SU-DHL-6 (cell line): Measurements from ENCODE around the gene RTN4.

Source experiments
- H2AFZ ChIP-seq: fragments of 200-600 bp; sonication (generic); 2 replicates; pipeline ENCODE4 v1.6.1; 2014; ENCODE audit warnings: low read depth, mild to moderate bottlenecking, moderate library complexity, mixed read lengths, antibody characterized with exemption, low read length; ENCODE audit not compliant: severe bottlenecking
- H3F3A ChIP-seq: fragments of 200-600 bp; shearing (Covaris generic); 2 replicates; pipeline ENCODE4 v1.6.0; 2016; ENCODE audit warnings: antibody characterized with exemption, mild to moderate bottlenecking; ENCODE audit not compliant: insufficient read depth
- H3K27ac ChIP-seq: fragments of 200-600 bp; sonication (generic); 2 replicates; pipeline ENCODE4 v1.5.1; 2016; ENCODE audit warnings: low read depth, mild to moderate bottlenecking, low read length, moderate library complexity, mixed read lengths
- H3K27me3 ChIP-seq: fragments of 200-600 bp; sonication (generic), shearing (Covaris generic); 2 replicates; pipeline ENCODE4 v1.6.0; 2014; ENCODE audit warnings: mild to moderate bottlenecking, low read length
- H3K36me3 ChIP-seq: fragments of 200-600 bp; sonication (generic); 2 replicates; pipeline ENCODE4 v1.6.1; 2014; ENCODE audit warnings: mild to moderate bottlenecking, low read length, mixed read lengths
- H3K4me2 ChIP-seq: fragments of 300-600, 200-600 bp; shearing (Covaris generic), sonication (generic); 2 replicates; pipeline ENCODE4 v1.6.0; 2014; ENCODE audit warnings: low read length, low read depth, mild to moderate bottlenecking; ENCODE audit not compliant: poor library complexity, severe bottlenecking
- H3K4me3 ChIP-seq: fragments of 200-600 bp; sonication (generic); 2 replicates; pipeline ENCODE4 v1.5.1; 2014; ENCODE audit warnings: antibody characterized with exemption, low read length, mild to moderate bottlenecking, mixed read lengths; ENCODE audit not compliant: insufficient read depth, poor library complexity, severe bottlenecking
- H3K79me2 ChIP-seq: fragments of 200-600 bp; sonication (generic); 2 replicates; pipeline ENCODE4 v1.6.1; 2014; ENCODE audit warnings: mild to moderate bottlenecking, low read length, moderate library complexity; ENCODE audit not compliant: insufficient read depth
- H3K9ac ChIP-seq: fragments of 200-600 bp; sonication (generic); 2 replicates; pipeline ENCODE4 v1.7.0; 2014; ENCODE audit warnings: mild to moderate bottlenecking, low read length
- H3K9me2 ChIP-seq: fragments of 200-600 bp; sonication (generic); replicated peaks from 2 replicates; pipeline ENCODE4 v1.6.1; 2014; ENCODE audit warnings: low read length; ENCODE audit not compliant: insufficient read depth
- H3K9me3 ChIP-seq: fragments of 200-600 bp; sonication (generic); 2 replicates; pipeline ENCODE4 v1.6.1; 2014; ENCODE audit warnings: low read length, mixed read lengths; ENCODE audit not compliant: insufficient read depth
- H4K20me1 ChIP-seq: fragments of 200-600 bp; sonication (generic); 2 replicates; pipeline ENCODE4 v1.6.1; 2014; ENCODE audit warnings: low read depth, mild to moderate bottlenecking, antibody characterized with exemption, low read length, moderate library complexity, mixed read lengths
- EZH2phosphoT487 ChIP-seq: fragments of 200-600 bp; sonication (generic), shearing (Covaris generic); conservative IDR thresholded peaks from 2 replicates; pipeline ENCODE4 v1.6.1; 2018; ENCODE audit warnings: mild to moderate bottlenecking, antibody characterized with exemption, low read length, moderate library complexity, mixed read lengths
- TF ChIP-seq, protein P1 (sequence below): fragments of 200-600 bp; sonication (generic); IDR thresholded peaks from one replicate; pipeline ENCODE4 v1.5.1; 2017; ENCODE audit warnings: antibody characterized with exemption, mild to moderate bottlenecking, low read length, moderate library complexity; ENCODE audit not compliant: insufficient read depth, poor library complexity, severe bottlenecking

Gene RTN4

DNA sequence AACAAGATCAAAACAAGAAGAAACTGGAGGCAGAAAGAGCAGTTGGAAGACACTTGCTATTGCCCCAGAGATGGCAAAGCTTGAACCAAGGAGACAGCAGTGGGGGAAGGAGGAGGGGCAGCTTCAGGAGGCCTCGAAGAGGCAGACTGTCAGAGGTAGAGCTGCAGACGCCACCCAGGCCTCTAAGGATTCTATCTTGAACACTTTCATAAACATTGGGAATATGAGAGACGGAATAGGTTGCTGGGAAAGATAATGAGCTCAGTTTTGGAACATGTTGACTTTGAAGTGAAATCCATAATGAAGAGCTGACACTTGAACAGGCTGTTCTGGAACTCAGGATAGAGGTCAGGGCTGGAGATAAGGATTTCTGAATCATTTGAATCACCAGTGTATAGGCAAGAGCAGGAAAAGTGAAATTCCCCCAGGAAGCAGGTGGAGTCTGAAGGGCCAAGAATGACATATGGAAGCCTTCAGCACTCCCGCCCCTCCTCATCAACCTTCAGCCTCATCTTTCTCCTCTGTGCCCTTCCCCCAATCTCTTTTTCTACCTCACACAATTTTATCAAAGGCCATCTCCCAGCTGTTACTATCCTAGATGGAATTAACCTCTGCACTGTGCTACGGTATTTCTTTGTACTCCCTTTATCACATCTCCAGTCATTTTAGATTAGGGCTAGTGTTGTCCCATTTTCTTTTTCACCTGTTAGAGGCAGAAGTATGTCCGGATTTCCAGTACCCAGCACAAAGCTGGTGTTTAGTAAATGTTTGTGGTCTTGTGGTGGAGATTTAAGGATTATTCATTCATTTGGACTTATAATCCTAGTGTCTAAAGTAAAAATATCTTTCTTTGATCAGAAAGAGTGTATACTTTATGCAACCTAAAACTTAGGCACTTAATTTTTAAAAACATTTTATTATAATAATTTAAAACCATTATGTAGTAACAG lies 47.5 kb upstream of the RTN4 start:
- H3K27ac ChIP-seq, result no peak overlapping the region

DNA sequence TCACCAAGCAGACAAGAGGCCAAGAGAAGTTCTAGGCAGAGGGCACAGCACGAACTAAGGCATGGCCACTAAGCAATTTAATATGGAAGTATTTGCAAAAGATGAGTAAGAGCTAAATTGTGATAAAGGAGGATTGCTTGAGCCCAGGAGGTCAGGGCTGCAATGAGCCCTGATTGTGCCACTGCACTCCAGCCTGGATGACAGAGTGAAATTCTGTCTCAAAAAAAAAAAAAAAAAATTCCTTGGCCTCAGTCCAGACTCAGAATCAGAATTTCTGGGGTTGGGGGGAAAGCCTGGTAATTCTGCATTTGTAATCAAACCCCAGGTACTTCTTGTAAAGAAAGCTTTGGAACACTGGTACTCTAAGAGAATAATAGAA lies 46.8 kb upstream of the RTN4 start:
- Histone ChIP-seq H3K36me3 (no peaks in the 10 kb centered on the region), H3K79me2 (no peaks in the 10 kb centered on the region), H2AFZ (no peak overlapping the region), H3F3A (no peaks in the 10 kb centered on the region), H3K4me2 (no peak overlapping the region), H3K9me2 (no peaks in the 10 kb centered on the region), H3K9ac (no peak overlapping the region), H3K9me3 (no peaks in the 10 kb centered on the region), H3K4me3 (no peak overlapping the region), H4K20me1 (no peaks in the 10 kb centered on the region), H3K27ac (no peak overlapping the region), H3K27me3 (no peaks in the 10 kb centered on the region)
- TF ChIP-seq, protein P1, sequence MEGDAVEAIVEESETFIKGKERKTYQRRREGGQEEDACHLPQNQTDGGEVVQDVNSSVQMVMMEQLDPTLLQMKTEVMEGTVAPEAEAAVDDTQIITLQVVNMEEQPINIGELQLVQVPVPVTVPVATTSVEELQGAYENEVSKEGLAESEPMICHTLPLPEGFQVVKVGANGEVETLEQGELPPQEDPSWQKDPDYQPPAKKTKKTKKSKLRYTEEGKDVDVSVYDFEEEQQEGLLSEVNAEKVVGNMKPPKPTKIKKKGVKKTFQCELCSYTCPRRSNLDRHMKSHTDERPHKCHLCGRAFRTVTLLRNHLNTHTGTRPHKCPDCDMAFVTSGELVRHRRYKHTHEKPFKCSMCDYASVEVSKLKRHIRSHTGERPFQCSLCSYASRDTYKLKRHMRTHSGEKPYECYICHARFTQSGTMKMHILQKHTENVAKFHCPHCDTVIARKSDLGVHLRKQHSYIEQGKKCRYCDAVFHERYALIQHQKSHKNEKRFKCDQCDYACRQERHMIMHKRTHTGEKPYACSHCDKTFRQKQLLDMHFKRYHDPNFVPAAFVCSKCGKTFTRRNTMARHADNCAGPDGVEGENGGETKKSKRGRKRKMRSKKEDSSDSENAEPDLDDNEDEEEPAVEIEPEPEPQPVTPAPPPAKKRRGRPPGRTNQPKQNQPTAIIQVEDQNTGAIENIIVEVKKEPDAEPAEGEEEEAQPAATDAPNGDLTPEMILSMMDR, result no peak
- no peak for TF ChIP-seq EZH2phosphoT487

More for the DNA sequence above, 47.5 kb upstream of the RTN4 start:
- H4K20me1 ChIP-seq, result no peaks in the 10 kb centered on the region
- no peaks in the 10 kb centered on the region for H3F3A ChIP-seq
- no peak overlapping the region for H2AFZ ChIP-seq
- no peaks in the 10 kb centered on the region for H3K9me2 ChIP-seq
- no peak for TF ChIP-seq EZH2phosphoT487
- TF ChIP-seq, protein P1, result no peak
- no peak overlapping the region for H3K4me3 ChIP-seq
- no peaks in the 10 kb centered on the region for H3K27me3 ChIP-seq
- H3K9ac ChIP-seq, result no peak overlapping the region
- no peak overlapping the region for H3K4me2 ChIP-seq
- no peaks in the 10 kb centered on the region for H3K79me2 ChIP-seq
- H3K36me3 ChIP-seq, result no peaks in the 10 kb centered on the region
- no peaks in the 10 kb centered on the region for H3K9me3 ChIP-seq

DNA sequence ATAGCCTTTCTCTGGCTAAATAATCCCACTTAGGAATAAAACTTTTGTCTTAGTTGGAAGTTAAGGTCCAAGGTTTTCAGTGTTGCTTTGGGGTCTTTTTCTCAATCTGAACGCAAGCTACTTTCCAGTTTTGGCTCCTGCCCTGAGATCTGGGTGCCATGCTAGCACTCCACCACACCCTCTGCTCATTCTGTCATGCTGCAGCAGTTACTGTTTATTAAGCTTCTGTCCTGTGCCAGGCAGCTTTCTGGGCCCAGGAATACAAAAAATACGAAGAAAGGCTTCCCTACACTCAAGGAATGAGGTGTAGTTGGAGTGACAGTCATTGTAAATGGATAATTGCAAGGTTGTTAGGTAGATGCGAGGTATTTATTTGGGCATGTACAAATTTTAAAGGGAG lies 46.3 kb upstream of the RTN4 start:
- Histone ChIP-seq H2AFZ (no peak overlapping the region), H3K27ac (no peak overlapping the region), H3K79me2 (no peaks in the 10 kb centered on the region), H3K4me3 (no peak overlapping the region), H3K9ac (no peak overlapping the region), H3K36me3 (no peaks in the 10 kb centered on the region), H3K9me3 (no peaks in the 10 kb centered on the region), H3K4me2 (no peak overlapping the region), H3F3A (no peaks in the 10 kb centered on the region), H3K27me3 (no peaks in the 10 kb centered on the region), H4K20me1 (no peaks in the 10 kb centered on the region), H3K9me2 (no peaks in the 10 kb centered on the region)
- no peak for TF ChIP-seq EZH2phosphoT487
- TF ChIP-seq, protein P1, result no peak
